HCT116 (cell line): ENCODE measurements around the gene PHKA2. TPM values are rescaled to one million over a fixed set of nuclear protein-coding genes. Genes with fewer than 3 reads are reported as not detected.

Source experiments
- ATAC-seq: fragments of 200-7000 bp; cut with Tn5 transposase; 2 replicates; pipeline ENCODE4 v1.9.1; 2020; ENCODE audit warnings: mild to moderate bottlenecking, moderate library complexity
- BruUV-seq: library from RNA; stranded (reverse); fragments of 400-500 nt; replicated peaks from 2 replicates; lab custom pipeline; 2021; lab: Mats Ljungman, UMichigan
- CTCF ChIA-PET: fragments of 300-600 bp; sonication (Branson Sonifier 250); formaldehyde crosslinking; loops from one replicate; lab custom pipeline; 2021; ENCODE audit warnings: antibody characterized with exemption; lab: Charles Lee
- POLR2A ChIA-PET: fragments of 300-600, 350-600 bp; sonication (Branson Sonifier 250); formaldehyde crosslinking; loops from one replicate; lab custom pipeline; 2021; ENCODE audit warnings: antibody characterized with exemption; lab: Charles Lee
- RAD21 ChIA-PET, 2 experiments: fragments of 300-600 bp; sonication (Branson Sonifier 250); formaldehyde crosslinking; loops; one replicate each; lab custom pipeline; 2023; ENCODE audit warnings: low total read pairs in 2 of 2; ENCODE audit not compliant: uncharacterized antibody in 2 of 2, unreplicated experiment in 2 of 2, low non-redundant PET in 1 of 2; lab: Charles Lee
- DNase-seq: peaks from one replicate; pipeline ENCODE4 v3.0.0-alpha.2; 2010; ENCODE audit warnings: low read depth, low spot score
- H2AFZ ChIP-seq: fragments of 200-600 bp; shearing (Covaris generic), sonication (generic); 2 replicates; pipeline ENCODE4 v1.6.1; 2017; ENCODE audit warnings: low read depth, mixed run types, mixed read lengths, antibody characterized with exemption, low read length; ENCODE audit not compliant: poor library complexity, severe bottlenecking
- H3K27ac ChIP-seq: 2 replicates; pipeline ENCODE4 v1.5.1; 2012; ENCODE audit warnings: low read depth, low read length
- H3K27me3 ChIP-seq: fragments of 200-600 bp; sonication (generic); 2 replicates; pipeline ENCODE4 v1.6.1; 2016; ENCODE audit warnings: mixed run types, low read length, mixed read lengths; ENCODE audit not compliant: insufficient read depth
- H3K36me3 ChIP-seq, 2 experiments: fragments of 200-500 bp in 1 of 2; fragments of 200-600 bp in 1 of 2; sonication (Bioruptor generic) in 1 of 2; sonication (generic) in 1 of 2; 2 replicates each; pipeline versions ENCODE4 v1.5.1 to v1.6.1; 2014 to 2016; ENCODE audit warnings: low read length in 2 of 2, inconsistent platforms in 1 of 2, mixed read lengths in 1 of 2, mixed run types in 1 of 2; ENCODE audit not compliant: insufficient read depth in 2 of 2, control insufficient read depth in 1 of 2
- H3K4me1 ChIP-seq, 2 experiments: fragments of 200-600 bp in 1 of 2; sonication (generic) in 1 of 2; 2 replicates each; pipeline versions ENCODE4 v1.5.1 to v1.6.1; 2012 to 2017; ENCODE audit warnings: low read length in 2 of 2, inconsistent platforms in 1 of 2, mild to moderate bottlenecking in 1 of 2, mixed read lengths in 1 of 2, mixed run types in 1 of 2, moderate library complexity in 1 of 2; ENCODE audit not compliant: insufficient read depth in 2 of 2, control insufficient read depth in 1 of 2
- H3K4me2 ChIP-seq: fragments of 200-600 bp; sonication (generic); 2 replicates; pipeline ENCODE4 v1.6.1; 2017; ENCODE audit warnings: mixed run types, low read length, mixed read lengths
- H3K4me3 ChIP-seq, 2 experiments: fragments of 200-600 bp in 1 of 2; sonication (generic) in 1 of 2; replicated peaks in 1 of 2; 2 replicates each; pipeline ENCODE4 v1.5.1; 2011 to 2016; ENCODE audit warnings: low read length in 2 of 2, control low read depth in 1 of 2, low read depth in 1 of 2, mild to moderate bottlenecking in 1 of 2, mixed read lengths in 1 of 2, mixed run types in 1 of 2
- H3K79me2 ChIP-seq: fragments of 200-600 bp; sonication (generic); 2 replicates; pipeline ENCODE4 v1.6.1; 2017; ENCODE audit warnings: mild to moderate bottlenecking, mixed run types, low read length, moderate library complexity, mixed read lengths; ENCODE audit not compliant: insufficient read depth
- H3K9ac ChIP-seq: fragments of 200-600 bp; sonication (generic); 2 replicates; pipeline ENCODE4 v1.6.1; 2016; ENCODE audit warnings: low read length, mixed read lengths
- H3K9me2 ChIP-seq: fragments of 200-600 bp; sonication (generic), shearing (Covaris generic); 2 replicates; pipeline ENCODE4 v1.6.1; 2017; ENCODE audit warnings: mixed run types, mild to moderate bottlenecking, moderate library complexity; ENCODE audit not compliant: insufficient read depth
- H3K9me3 ChIP-seq, 2 experiments: fragments of 200-500 bp in 1 of 2; fragments of 200-600 bp in 1 of 2; sonication (Bioruptor generic) in 1 of 2; sonication (generic) in 1 of 2; 2 replicates each; pipeline ENCODE4 v1.6.1; 2014 to 2017; ENCODE audit warnings: low read length in 2 of 2, mixed read lengths in 2 of 2, inconsistent platforms in 1 of 2, low read depth in 1 of 2, mild to moderate bottlenecking in 1 of 2, mixed run types in 1 of 2, moderate library complexity in 1 of 2; ENCODE audit not compliant: control insufficient read depth in 1 of 2, insufficient read depth in 1 of 2
- H4K20me1 ChIP-seq: fragments of 200-600 bp; sonication (generic), shearing (Covaris generic); 2 replicates; pipeline ENCODE4 v1.6.1; 2017; ENCODE audit warnings: mixed run types, mild to moderate bottlenecking, moderate library complexity; ENCODE audit not compliant: insufficient read depth
- CEBPB ChIP-seq: IDR thresholded peaks from 2 replicates; pipeline ENCODE4 v1.6.1; 2012; ENCODE audit warnings: low read depth
- EGR1 ChIP-seq: IDR thresholded peaks from 2 replicates; pipeline ENCODE4 v1.6.1; 2012; ENCODE audit warnings: low read depth
- ELF1 ChIP-seq: IDR thresholded peaks from 2 replicates; pipeline ENCODE4 v1.6.1; 2012; ENCODE audit warnings: low read depth, borderline replicate concordance
- EZH2 ChIP-seq: fragments of 200-600 bp; sonication (generic); IDR thresholded peaks from 2 replicates; pipeline ENCODE4 v1.6.1; 2017; ENCODE audit warnings: antibody characterized with exemption, mixed run types
- JUND ChIP-seq: IDR thresholded peaks from 2 replicates; pipeline ENCODE4 v1.6.1; 2012
- MAX ChIP-seq: IDR thresholded peaks from 2 replicates; pipeline ENCODE4 v1.6.1; 2012
- SIN3A ChIP-seq: IDR thresholded peaks from 2 replicates; pipeline ENCODE4 v1.6.1; 2012; ENCODE audit warnings: low read depth
- SP1 ChIP-seq: IDR thresholded peaks from 2 replicates; pipeline ENCODE4 v1.6.1; 2012; ENCODE audit warnings: low read depth
- SRF ChIP-seq: IDR thresholded peaks from 2 replicates; pipeline ENCODE4 v1.6.1; 2012; ENCODE audit warnings: low read depth
- TCF7L2 ChIP-seq: IDR thresholded peaks from 2 replicates; pipeline ENCODE4 v1.7.0; 2011; ENCODE audit warnings: borderline replicate concordance, inconsistent platforms; ENCODE audit not compliant: insufficient read depth, insufficient read length; ENCODE audit errors: extremely low read depth
- YY1 ChIP-seq: IDR thresholded peaks from 2 replicates; pipeline ENCODE4 v1.6.1; 2011; ENCODE audit warnings: low read length, low read depth, moderate library complexity, mild to moderate bottlenecking; ENCODE audit not compliant: insufficient replicate concordance; ENCODE audit errors: extremely low read depth
- ZFX ChIP-seq: fragments of 450-650 bp; IDR thresholded peaks from 2 replicates; pipeline ENCODE4 v1.6.1; 2017
- intact Hi-C: fragments of 100-400 bp; cut with micrococcal nuclease; formaldehyde crosslinking; loops from 2 replicates; pipeline ENCODE4 v1.10.0; 2022
- total RNA-seq: library from RNA; stranded (reverse); gene quantifications from one replicate; pipeline ENCODE4 v1.2.1, GENCODE V29; 2021; ENCODE audit not compliant: unreplicated experiment
- TF ChIP-seq, protein P1 (sequence below), 3 experiments: fragments of 200-600 bp in 1 of 3; sonication (generic) in 1 of 3; IDR thresholded peaks in 2 of 3; conservative IDR thresholded peaks in 1 of 3; 2 replicates each; pipeline ENCODE4 v1.5.1; 2012 to 2017; ENCODE audit warnings: low read depth in 2 of 3, low read length in 2 of 3, antibody characterized with exemption in 1 of 3, borderline replicate concordance in 1 of 3, control low read depth in 1 of 3, mild to moderate bottlenecking in 1 of 3, mixed read lengths in 1 of 3, mixed run types in 1 of 3, moderate library complexity in 1 of 3; ENCODE audit not compliant: insufficient read depth in 1 of 3
- TF ChIP-seq, protein P2 (sequence below): IDR thresholded peaks from 2 replicates; pipeline ENCODE4 v1.6.1; 2012; ENCODE audit warnings: low read depth

PHKA2 gene
- total RNA-seq, 1 experiment from 2014 or later, result 23.8 TPM

GRCh38 chrX:18971506-18971905 is 12.4 kb downstream of the PHKA2 start:
- Histone ChIP-seq H3K4me3 (no peak overlapping the region), H3K79me2 (no peaks in the 10 kb centered on the region), H2AFZ (no peak overlapping the region)
- no peak for TF ChIP-seq SP1
- no peak for TF ChIP-seq SRF
- no peak for TF ChIP-seq ZFX
- TF ChIP-seq, protein P1, sequence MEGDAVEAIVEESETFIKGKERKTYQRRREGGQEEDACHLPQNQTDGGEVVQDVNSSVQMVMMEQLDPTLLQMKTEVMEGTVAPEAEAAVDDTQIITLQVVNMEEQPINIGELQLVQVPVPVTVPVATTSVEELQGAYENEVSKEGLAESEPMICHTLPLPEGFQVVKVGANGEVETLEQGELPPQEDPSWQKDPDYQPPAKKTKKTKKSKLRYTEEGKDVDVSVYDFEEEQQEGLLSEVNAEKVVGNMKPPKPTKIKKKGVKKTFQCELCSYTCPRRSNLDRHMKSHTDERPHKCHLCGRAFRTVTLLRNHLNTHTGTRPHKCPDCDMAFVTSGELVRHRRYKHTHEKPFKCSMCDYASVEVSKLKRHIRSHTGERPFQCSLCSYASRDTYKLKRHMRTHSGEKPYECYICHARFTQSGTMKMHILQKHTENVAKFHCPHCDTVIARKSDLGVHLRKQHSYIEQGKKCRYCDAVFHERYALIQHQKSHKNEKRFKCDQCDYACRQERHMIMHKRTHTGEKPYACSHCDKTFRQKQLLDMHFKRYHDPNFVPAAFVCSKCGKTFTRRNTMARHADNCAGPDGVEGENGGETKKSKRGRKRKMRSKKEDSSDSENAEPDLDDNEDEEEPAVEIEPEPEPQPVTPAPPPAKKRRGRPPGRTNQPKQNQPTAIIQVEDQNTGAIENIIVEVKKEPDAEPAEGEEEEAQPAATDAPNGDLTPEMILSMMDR (IDR thresholded peaks at IDR 0.05 in 2 of 3, conservative IDR thresholded peaks at IDR 0.05 in 1 of 3; ENCODE audit: borderline replicate concordance in 1 of 3, insufficient read depth in 1 of 3, low read depth in 2 of 3, low read length in 2 of 3), result no peak
- TF ChIP-seq YY1, result no peak
- TF ChIP-seq EGR1, result no peak
- TF ChIP-seq JUND, result no peak
- no peak for TF ChIP-seq ELF1
- TF ChIP-seq, all 23 proteins: peak for 0
- H3K27ac ChIP-seq, result no peak overlapping the region
- intact Hi-C loops, result no loop called here
- CTCF ChIA-PET, result no interaction called here
- DNase-seq, result no peak
- no peaks in the 10 kb centered on the region for H3K9me2 ChIP-seq
- no peaks in the 10 kb centered on the region for H4K20me1 ChIP-seq
- no peaks in the 10 kb centered on the region for H3K27me3 ChIP-seq
- no peaks in the 10 kb centered on the region for H3K36me3 ChIP-seq
- RAD21 ChIA-PET, result no interaction called here
- BruUV-seq, result no TSS peak
- ATAC-seq, result no peak
- POLR2A ChIA-PET, result no interaction called here
- no peak overlapping the region for H3K4me2 ChIP-seq
- peaks cover 7 to 13% of the 10 kb centered on the region in 2 experiments; a peak in 2 of 4 replicates for H3K4me1 ChIP-seq
- H3K9ac ChIP-seq, result no peak overlapping the region
- no peaks in the 10 kb centered on the region for H3K9me3 ChIP-seq

GRCh38 chrX:18970465-18970864 is 13.4 kb downstream of the PHKA2 start:
- peaks cover 7 to 13% of the 10 kb centered on the region in 2 experiments; a peak in 2 of 4 replicates for H3K4me1 ChIP-seq
- H3K9me2 ChIP-seq, result no peaks in the 10 kb centered on the region
- H3K4me2 ChIP-seq, result no peak overlapping the region
- no peak for ATAC-seq
- H3K27me3 ChIP-seq, result no peaks in the 10 kb centered on the region
- H4K20me1 ChIP-seq, result no peaks in the 10 kb centered on the region
- intact Hi-C loops, result no loop called here
- no peak overlapping the region for H2AFZ ChIP-seq
- ChIA-PET CTCF (no interaction called here), POLR2A (no interaction called here), RAD21 (no interaction called here)
- H3K9me3 ChIP-seq, result no peaks in the 10 kb centered on the region
- no peak for DNase-seq
- BruUV-seq, result no TSS peak
- no peak for TF ChIP-seq ZFX
- no peak for TF ChIP-seq SIN3A
- TF ChIP-seq CEBPB, result no peak
- no peak for TF ChIP-seq MAX
- TF ChIP-seq TCF7L2, result no peak
- TF ChIP-seq EGR1, result no peak
- TF ChIP-seq ELF1, result no peak
- no peak for TF ChIP-seq SRF
- TF ChIP-seq, protein P2, sequence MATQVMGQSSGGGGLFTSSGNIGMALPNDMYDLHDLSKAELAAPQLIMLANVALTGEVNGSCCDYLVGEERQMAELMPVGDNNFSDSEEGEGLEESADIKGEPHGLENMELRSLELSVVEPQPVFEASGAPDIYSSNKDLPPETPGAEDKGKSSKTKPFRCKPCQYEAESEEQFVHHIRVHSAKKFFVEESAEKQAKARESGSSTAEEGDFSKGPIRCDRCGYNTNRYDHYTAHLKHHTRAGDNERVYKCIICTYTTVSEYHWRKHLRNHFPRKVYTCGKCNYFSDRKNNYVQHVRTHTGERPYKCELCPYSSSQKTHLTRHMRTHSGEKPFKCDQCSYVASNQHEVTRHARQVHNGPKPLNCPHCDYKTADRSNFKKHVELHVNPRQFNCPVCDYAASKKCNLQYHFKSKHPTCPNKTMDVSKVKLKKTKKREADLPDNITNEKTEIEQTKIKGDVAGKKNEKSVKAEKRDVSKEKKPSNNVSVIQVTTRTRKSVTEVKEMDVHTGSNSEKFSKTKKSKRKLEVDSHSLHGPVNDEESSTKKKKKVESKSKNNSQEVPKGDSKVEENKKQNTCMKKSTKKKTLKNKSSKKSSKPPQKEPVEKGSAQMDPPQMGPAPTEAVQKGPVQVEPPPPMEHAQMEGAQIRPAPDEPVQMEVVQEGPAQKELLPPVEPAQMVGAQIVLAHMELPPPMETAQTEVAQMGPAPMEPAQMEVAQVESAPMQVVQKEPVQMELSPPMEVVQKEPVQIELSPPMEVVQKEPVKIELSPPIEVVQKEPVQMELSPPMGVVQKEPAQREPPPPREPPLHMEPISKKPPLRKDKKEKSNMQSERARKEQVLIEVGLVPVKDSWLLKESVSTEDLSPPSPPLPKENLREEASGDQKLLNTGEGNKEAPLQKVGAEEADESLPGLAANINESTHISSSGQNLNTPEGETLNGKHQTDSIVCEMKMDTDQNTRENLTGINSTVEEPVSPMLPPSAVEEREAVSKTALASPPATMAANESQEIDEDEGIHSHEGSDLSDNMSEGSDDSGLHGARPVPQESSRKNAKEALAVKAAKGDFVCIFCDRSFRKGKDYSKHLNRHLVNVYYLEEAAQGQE, result no peak
- no peak for TF ChIP-seq EZH2
- H3K27ac ChIP-seq, result no peak overlapping the region
- no peaks in the 10 kb centered on the region for H3K79me2 ChIP-seq
- H3K36me3 ChIP-seq, result no peaks in the 10 kb centered on the region
- H3K4me3 ChIP-seq, result no peak overlapping the region
- H3K9ac ChIP-seq, result no peak overlapping the region
